Effector CD8-positive, alpha-beta T cell (primary cell): ENCODE measurements around the gene RENBP.

Experiments used
- DNase-seq: peaks from one replicate; lab custom pipeline; 2025; lab: John Stamatoyannopoulos, UW

RENBP gene

DNA sequence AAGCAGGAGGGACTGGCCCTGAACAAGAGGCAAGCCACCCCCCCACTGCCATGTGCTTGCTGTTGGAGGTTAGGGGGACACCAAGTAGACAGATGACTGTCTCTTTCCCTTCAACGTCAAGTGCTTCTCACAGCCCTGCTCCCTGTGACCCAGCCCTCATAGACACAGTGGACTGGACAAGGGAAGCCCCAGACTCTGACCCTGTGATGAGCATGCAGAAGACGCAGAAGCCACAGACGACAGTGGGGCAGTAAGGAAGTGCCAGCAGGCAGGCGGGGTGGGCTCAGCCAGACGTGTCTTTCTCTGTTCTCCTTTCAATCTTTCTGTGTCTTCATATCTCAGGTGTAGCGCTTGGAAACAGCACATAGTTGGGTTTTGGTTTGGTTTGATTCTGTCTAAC, 56.1 kb downstream of the RENBP start:
- DNase-seq, result no peak

DNA sequence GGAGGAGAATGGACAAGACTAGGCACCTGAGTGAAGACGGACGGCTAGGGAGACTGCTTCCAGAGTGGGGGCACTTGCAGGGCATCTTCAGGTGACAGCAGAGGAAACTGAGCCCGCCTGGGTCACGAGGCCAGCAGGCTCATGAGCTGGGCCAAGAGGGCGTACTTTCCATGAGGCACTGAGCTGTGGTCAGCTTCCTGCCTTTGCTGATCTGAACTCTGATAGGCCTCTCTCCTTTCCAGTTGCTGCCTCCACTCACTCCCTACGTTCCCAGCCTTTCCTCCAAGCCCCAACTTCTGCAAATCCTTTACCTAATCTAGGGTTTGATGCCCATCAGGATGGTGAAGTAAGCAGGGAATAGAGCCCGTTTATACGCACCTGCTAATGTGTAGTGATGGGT, 57.1 kb downstream of the RENBP start:
- no peak for DNase-seq

DNA sequence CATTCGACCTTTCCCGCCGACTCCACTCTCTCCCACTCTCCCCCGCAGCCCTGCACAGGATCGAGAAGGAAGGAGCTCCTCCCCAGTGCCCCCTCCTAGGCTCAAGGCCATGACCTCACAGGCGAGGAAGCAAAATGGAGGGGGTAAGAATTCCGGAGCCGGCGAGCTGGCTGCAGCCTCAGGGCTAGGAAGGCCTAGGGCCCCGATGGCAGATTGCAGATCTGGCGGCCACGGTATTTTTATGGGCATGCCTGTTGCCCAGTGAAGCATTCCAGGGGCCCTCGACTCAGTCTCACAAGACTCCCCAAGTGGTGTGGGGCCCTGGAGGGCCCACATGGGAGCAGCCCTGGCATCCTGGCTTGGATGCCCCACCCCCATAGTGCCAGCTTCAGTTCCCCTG, 57.5 kb downstream of the RENBP start:
- no peak for DNase-seq

DNA sequence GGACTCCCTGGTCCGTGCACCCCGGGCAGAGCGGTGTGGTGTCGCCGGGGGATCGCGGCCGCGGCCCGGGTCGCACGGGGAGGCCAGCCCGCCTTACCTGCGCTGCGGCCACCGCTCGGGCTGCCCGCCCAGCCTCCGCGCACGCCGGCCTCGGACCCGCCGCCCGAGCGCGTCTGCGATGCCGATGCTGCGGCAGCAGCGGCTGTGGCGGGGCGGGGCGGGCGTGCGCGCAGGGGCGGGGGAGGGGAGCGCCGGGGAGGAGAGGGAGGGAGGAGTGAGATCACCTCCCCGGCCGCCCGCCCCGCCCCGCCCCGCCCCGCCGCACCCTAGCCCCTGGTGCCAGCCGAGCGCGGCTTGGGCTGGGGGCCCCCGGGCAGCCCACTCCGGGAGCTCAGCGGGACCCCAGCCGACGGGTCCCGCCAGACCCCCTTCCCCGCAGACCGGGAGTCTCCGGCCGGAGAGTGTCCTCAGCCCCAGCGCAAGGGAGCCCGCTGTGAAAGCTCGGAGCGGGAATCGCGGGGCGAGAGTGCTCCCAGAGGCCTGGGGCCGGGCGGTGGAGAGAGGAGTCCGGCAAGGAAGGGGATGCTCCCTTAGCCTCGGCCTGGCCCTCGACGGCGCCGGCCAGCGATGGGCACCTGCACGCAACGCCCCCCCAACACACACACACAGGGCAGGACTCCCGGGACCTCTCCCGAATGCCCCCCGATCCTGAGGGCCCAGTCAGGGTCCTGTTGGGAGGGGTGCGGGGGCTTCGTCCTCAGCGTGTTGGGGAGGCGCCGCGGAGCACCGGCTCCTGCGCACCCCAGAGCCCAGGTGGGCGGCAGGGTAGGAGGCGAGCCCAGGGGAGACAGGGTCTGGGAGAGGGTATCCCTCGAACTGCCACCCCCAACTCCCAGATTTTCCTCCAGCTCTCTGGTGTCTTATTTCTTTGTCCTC, 58.2 kb downstream of the RENBP start, which contains the start of gene L1CAM:
L1CAM (minus strand) TSS at position 206 of the 936 bp plus-strand sequence. CDS start 10,337 bp downstream, outside the sequence.
- DNase-seq, result no peak
